Endothelial cell of umbilical vein (primary cell): Measurements from ENCODE around the gene SEMA3E. TPM values are rescaled to one million over a fixed set of nuclear protein-coding genes. Genes with fewer than 3 reads are reported as not detected.

ENCODE experiments used
- BruUV-seq: library from RNA; stranded (reverse); fragments of 400-500 nt; replicated peaks from 2 replicates; lab custom pipeline; 2021; lab: Mats Ljungman, UMichigan
- CTCF ChIA-PET: fragments of 300-600, 350-600 bp; sonication (Branson Sonifier 250); formaldehyde crosslinking; loops from one replicate; lab custom pipeline; 2021; ENCODE audit warnings: antibody characterized with exemption, inconsistent platforms; lab: Charles Lee
- POLR2A ChIA-PET: fragments of 300-600, 350-600 bp; sonication (Branson Sonifier 250); formaldehyde crosslinking; loops from one replicate; lab custom pipeline; 2021; ENCODE audit warnings: antibody characterized with exemption, inconsistent platforms; lab: Charles Lee
- DNase-seq: peaks from one replicate; pipeline ENCODE4 v3.0.0-alpha.2; 2011; ENCODE audit warnings: low read depth, low spot score
- FAIRE-seq: peaks from 2 replicates; lab custom pipeline; 2011; peaks lifted over from hg19 to GRCh38; lab: Jason Lieb, UNC
- H2AFZ ChIP-seq: 2 replicates; pipeline ENCODE4 v1.6.0; 2012; ENCODE audit warnings: low read depth, low read length, control low read depth, inconsistent platforms
- H3K27ac ChIP-seq: 2 replicates; pipeline ENCODE4 v1.5.1; 2011; ENCODE audit warnings: low read depth, mild to moderate bottlenecking, control low read depth, low read length, moderate library complexity; ENCODE audit not compliant: insufficient read depth
- H3K27me3 ChIP-seq, 2 experiments: 2 replicates each; pipeline versions ENCODE4 v1.6.0 to v1.6.1; 2011; ENCODE audit warnings: low read length in 2 of 2, mixed read lengths in 1 of 2; ENCODE audit not compliant: control insufficient read depth in 2 of 2, insufficient read depth in 2 of 2
- H3K36me3 ChIP-seq, 2 experiments: 2 replicates in 1 of 2; 3 replicates in 1 of 2; pipeline ENCODE4 v1.5.1; 2011; ENCODE audit warnings: low read length in 2 of 2, mild to moderate bottlenecking in 1 of 2, moderate library complexity in 1 of 2; ENCODE audit not compliant: control insufficient read depth in 2 of 2, insufficient read depth in 2 of 2; ENCODE audit errors: extremely low read depth in 1 of 2
- H3K4me1 ChIP-seq: 3 replicates; pipeline ENCODE4 v1.5.1; 2011; ENCODE audit warnings: mild to moderate bottlenecking, low read length; ENCODE audit not compliant: control insufficient read depth, insufficient read depth; ENCODE audit errors: extremely low read depth
- H3K4me2 ChIP-seq: 2 replicates; pipeline ENCODE4 v1.6.1; 2011; ENCODE audit warnings: low read length, control low read depth, mixed read lengths; ENCODE audit not compliant: insufficient read depth
- H3K4me3 ChIP-seq, 3 experiments: fragments of 200-600 bp in 1 of 3; sonication (generic), shearing (Covaris generic) in 1 of 3; replicated peaks in 1 of 3; 2 replicates each; pipeline ENCODE4 v1.5.1; 2011 to 2016; ENCODE audit warnings: control low read depth in 3 of 3, low read length in 3 of 3, mild to moderate bottlenecking in 2 of 3, inconsistent platforms in 1 of 3, low read depth in 1 of 3, moderate library complexity in 1 of 3; ENCODE audit not compliant: insufficient read depth in 1 of 3
- H3K79me2 ChIP-seq: 2 replicates; pipeline ENCODE4 v1.6.0; 2012; ENCODE audit warnings: low read length, inconsistent platforms; ENCODE audit not compliant: control insufficient read depth, insufficient read depth
- H3K9ac ChIP-seq: replicated peaks from 2 replicates; pipeline ENCODE3; 2011; ENCODE audit warnings: low read length, control low read depth; ENCODE audit not compliant: insufficient read depth; ENCODE audit errors: extremely low read depth
- H3K9me1 ChIP-seq: replicated peaks from 3 replicates; pipeline ENCODE4 v1.6.0; 2011; ENCODE audit warnings: mild to moderate bottlenecking, low read length; ENCODE audit not compliant: control insufficient read depth, insufficient read depth; ENCODE audit errors: extremely low read depth
- H3K9me3 ChIP-seq: replicated peaks from 2 replicates; pipeline ENCODE4 v1.5.1; 2012; ENCODE audit warnings: low read length, inconsistent platforms; ENCODE audit not compliant: control insufficient read depth, insufficient read depth
- H4K20me1 ChIP-seq: replicated peaks from 2 replicates; pipeline ENCODE3; 2011; ENCODE audit warnings: mild to moderate bottlenecking, low read length; ENCODE audit not compliant: control insufficient read depth, insufficient read depth; ENCODE audit errors: extremely low read depth
- EZH2 ChIP-seq: IDR thresholded peaks from 2 replicates; pipeline ENCODE4 v1.6.1; 2012; ENCODE audit warnings: borderline replicate concordance, low read depth, mild to moderate bottlenecking, moderate library complexity, low read length, inconsistent platforms; ENCODE audit not compliant: severe bottlenecking
- FOS ChIP-seq: IDR thresholded peaks from 2 replicates; pipeline ENCODE4 v1.6.1; 2011; ENCODE audit warnings: mild to moderate bottlenecking, low read length, moderate library complexity, borderline replicate concordance; ENCODE audit not compliant: insufficient read depth
- GATA2 ChIP-seq: IDR thresholded peaks from 2 replicates; pipeline ENCODE4 v1.7.0; 2011; ENCODE audit warnings: low read depth, mild to moderate bottlenecking, moderate library complexity, mixed read lengths, low read length; ENCODE audit not compliant: insufficient read length, insufficient read depth
- JUN ChIP-seq: IDR thresholded peaks from 2 replicates; pipeline ENCODE4 v1.6.1; 2011; ENCODE audit warnings: borderline replicate concordance, low read depth; ENCODE audit not compliant: insufficient read length, insufficient read depth
- MYC ChIP-seq: IDR thresholded peaks from one replicate; pipeline ENCODE4 v1.6.1; 2011; ENCODE audit warnings: mild to moderate bottlenecking, low read depth, low read length
- POLR2A ChIP-seq: IDR thresholded peaks from 2 replicates; pipeline ENCODE4 v1.6.1; 2012; ENCODE audit warnings: low read depth, mild to moderate bottlenecking, control low read depth, low read length
- POLR2AphosphoS5 ChIP-seq: IDR thresholded peaks from 2 replicates; pipeline ENCODE4 v1.6.1; 2012; ENCODE audit warnings: low read depth, mild to moderate bottlenecking, control low read depth, low read length, moderate library complexity; ENCODE audit not compliant: insufficient read depth
- dilution Hi-C: fragments of 300-500 bp; cut with MboI; formaldehyde crosslinking; loops from one replicate; pipeline ENCODE4 v1.15.0; 2019; ENCODE audit warnings: low sequenced_read_pairs; ENCODE audit not compliant: extremely low pct_ligation_motif_present
- intact Hi-C: fragments of 100-400 bp; cut with micrococcal nuclease; formaldehyde crosslinking; loops from one replicate; pipeline ENCODE4 v1.10.0; 2022
- polyA plus RNA-seq, 4 experiments: library from polyadenylated mRNA; depleted of rRNA in 3 of 4; stranded (reverse) in 3 of 4; unstranded in 1 of 4; fragments of >200 nt; gene quantifications; 2 replicates each; pipeline versions ENCODE4 v1.2.1 to v1.2.3, GENCODE V29; 2011 to 2012; ENCODE audit warnings: missing spikeins in 1 of 4
- total RNA-seq: library from RNA; stranded (reverse); gene quantifications from 2 replicates; pipeline ENCODE4 v1.2.3, GENCODE V29; 2021
- TF ChIP-seq, protein P1 (sequence below), 2 donors: IDR thresholded peaks; 1 replicate in 1 of 2; 2 replicates in 1 of 2; pipeline ENCODE4 v1.5.1; 2011; ENCODE audit warnings: low read length in 2 of 2, mild to moderate bottlenecking in 2 of 2, moderate library complexity in 2 of 2, control low read depth in 1 of 2, inconsistent platforms in 1 of 2, low read depth in 1 of 2; ENCODE audit not compliant: insufficient read depth in 1 of 2; ENCODE audit errors: extremely low read depth in 1 of 2
- TF ChIP-seq, protein P2 (sequence below): IDR thresholded peaks from 2 replicates; pipeline ENCODE4 v1.6.1; 2011; ENCODE audit not compliant: insufficient read depth, insufficient read length

The SEMA3E gene
- total and polyA plus RNA-seq, 2 donors (not counting 3 experiments of a cell fraction or from before 2014, with no cell fraction given) = not detected

DNA sequence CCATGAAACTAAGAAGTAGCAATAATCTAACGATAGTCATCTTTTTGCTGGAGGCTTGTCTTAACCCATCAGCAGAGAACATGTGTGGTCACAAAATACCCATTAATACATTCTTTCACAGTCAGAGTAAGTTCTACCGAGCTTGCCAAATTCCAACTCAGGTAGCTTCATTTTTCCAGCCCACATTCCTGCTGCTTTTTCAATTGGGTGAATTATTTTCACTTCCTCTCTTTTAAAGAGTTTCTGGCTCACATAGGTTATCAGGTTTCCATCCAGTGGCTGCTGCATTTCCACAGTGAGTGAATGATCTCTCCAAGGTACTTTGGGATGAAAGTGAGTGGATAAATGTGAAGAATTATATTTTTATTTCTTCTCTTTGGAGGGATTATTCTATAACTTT lies 233.1 kb downstream of the SEMA3E start:
- TF ChIP-seq MYC (no peak), JUN (no peak), POLR2AphosphoS5 (no peak), FOS (no peak), GATA2 (no peak), EZH2 (no peak), POLR2A (no peak)
- TF ChIP-seq, protein P1, sequence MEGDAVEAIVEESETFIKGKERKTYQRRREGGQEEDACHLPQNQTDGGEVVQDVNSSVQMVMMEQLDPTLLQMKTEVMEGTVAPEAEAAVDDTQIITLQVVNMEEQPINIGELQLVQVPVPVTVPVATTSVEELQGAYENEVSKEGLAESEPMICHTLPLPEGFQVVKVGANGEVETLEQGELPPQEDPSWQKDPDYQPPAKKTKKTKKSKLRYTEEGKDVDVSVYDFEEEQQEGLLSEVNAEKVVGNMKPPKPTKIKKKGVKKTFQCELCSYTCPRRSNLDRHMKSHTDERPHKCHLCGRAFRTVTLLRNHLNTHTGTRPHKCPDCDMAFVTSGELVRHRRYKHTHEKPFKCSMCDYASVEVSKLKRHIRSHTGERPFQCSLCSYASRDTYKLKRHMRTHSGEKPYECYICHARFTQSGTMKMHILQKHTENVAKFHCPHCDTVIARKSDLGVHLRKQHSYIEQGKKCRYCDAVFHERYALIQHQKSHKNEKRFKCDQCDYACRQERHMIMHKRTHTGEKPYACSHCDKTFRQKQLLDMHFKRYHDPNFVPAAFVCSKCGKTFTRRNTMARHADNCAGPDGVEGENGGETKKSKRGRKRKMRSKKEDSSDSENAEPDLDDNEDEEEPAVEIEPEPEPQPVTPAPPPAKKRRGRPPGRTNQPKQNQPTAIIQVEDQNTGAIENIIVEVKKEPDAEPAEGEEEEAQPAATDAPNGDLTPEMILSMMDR (IDR thresholded peaks at IDR 0.05; ENCODE audit: extremely low read depth in 1 of 2, insufficient read depth in 1 of 2, low read depth in 1 of 2, low read length in 2 of 2) = no peak
- TF ChIP-seq, protein P2, sequence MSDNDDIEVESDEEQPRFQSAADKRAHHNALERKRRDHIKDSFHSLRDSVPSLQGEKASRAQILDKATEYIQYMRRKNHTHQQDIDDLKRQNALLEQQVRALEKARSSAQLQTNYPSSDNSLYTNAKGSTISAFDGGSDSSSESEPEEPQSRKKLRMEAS = no peak
- Histone ChIP-seq H3K9ac (no peak overlapping the region), H3K27ac (no peak overlapping the region), H3K4me1 (no peaks in the 10 kb centered on the region), H3K79me2 (no peaks in the 10 kb centered on the region), H3K9me3 (no peaks in the 10 kb centered on the region), H3K9me1 (no peaks in the 10 kb centered on the region), H3K4me2 (no peak overlapping the region), H2AFZ (no peak overlapping the region), H3K4me3 (no peak overlapping the region), H3K36me3 (no peaks in the 10 kb centered on the region), H4K20me1 (no peaks in the 10 kb centered on the region), H3K27me3 (peaks cover 1 to 6% of the 10 kb centered on the region in 2 experiments)
- DNase-seq (no peak), FAIRE-seq (no peak)
- ChIA-PET POLR2A (no interaction called here), CTCF (interaction anchor here (1.1 to 1.7 kb wide), 4 partner anchors 12 to 236 kb away, joined by 3 to 4 read pairs (median 4); no protein-coding TSS in a partner anchor)
- intact Hi-C loops (no loop called here), dilution Hi-C loops (no loop called here)
- no TSS peak for BruUV-seq
